SU-DHL-6 (cell line): ENCODE results near the gene FBXO31.

ENCODE experiments used
- H2AFZ ChIP-seq: fragments of 200-600 bp; sonication (generic); 2 replicates; pipeline ENCODE4 v1.6.1; 2014; ENCODE audit warnings: low read depth, mild to moderate bottlenecking, moderate library complexity, mixed read lengths, antibody characterized with exemption, low read length; ENCODE audit not compliant: severe bottlenecking
- H3F3A ChIP-seq: fragments of 200-600 bp; shearing (Covaris generic); 2 replicates; pipeline ENCODE4 v1.6.0; 2016; ENCODE audit warnings: antibody characterized with exemption, mild to moderate bottlenecking; ENCODE audit not compliant: insufficient read depth
- H3K27ac ChIP-seq: fragments of 200-600 bp; sonication (generic); 2 replicates; pipeline ENCODE4 v1.5.1; 2016; ENCODE audit warnings: low read depth, mild to moderate bottlenecking, low read length, moderate library complexity, mixed read lengths
- H3K27me3 ChIP-seq: fragments of 200-600 bp; sonication (generic), shearing (Covaris generic); 2 replicates; pipeline ENCODE4 v1.6.0; 2014; ENCODE audit warnings: mild to moderate bottlenecking, low read length
- H3K36me3 ChIP-seq: fragments of 200-600 bp; sonication (generic); 2 replicates; pipeline ENCODE4 v1.6.1; 2014; ENCODE audit warnings: mild to moderate bottlenecking, low read length, mixed read lengths
- H3K4me2 ChIP-seq: fragments of 300-600, 200-600 bp; shearing (Covaris generic), sonication (generic); 2 replicates; pipeline ENCODE4 v1.6.0; 2014; ENCODE audit warnings: low read length, low read depth, mild to moderate bottlenecking; ENCODE audit not compliant: poor library complexity, severe bottlenecking
- H3K4me3 ChIP-seq: fragments of 200-600 bp; sonication (generic); 2 replicates; pipeline ENCODE4 v1.5.1; 2014; ENCODE audit warnings: antibody characterized with exemption, low read length, mild to moderate bottlenecking, mixed read lengths; ENCODE audit not compliant: insufficient read depth, poor library complexity, severe bottlenecking
- H3K79me2 ChIP-seq: fragments of 200-600 bp; sonication (generic); 2 replicates; pipeline ENCODE4 v1.6.1; 2014; ENCODE audit warnings: mild to moderate bottlenecking, low read length, moderate library complexity; ENCODE audit not compliant: insufficient read depth
- H3K9ac ChIP-seq: fragments of 200-600 bp; sonication (generic); 2 replicates; pipeline ENCODE4 v1.7.0; 2014; ENCODE audit warnings: mild to moderate bottlenecking, low read length
- H3K9me2 ChIP-seq: fragments of 200-600 bp; sonication (generic); replicated peaks from 2 replicates; pipeline ENCODE4 v1.6.1; 2014; ENCODE audit warnings: low read length; ENCODE audit not compliant: insufficient read depth
- H3K9me3 ChIP-seq: fragments of 200-600 bp; sonication (generic); 2 replicates; pipeline ENCODE4 v1.6.1; 2014; ENCODE audit warnings: low read length, mixed read lengths; ENCODE audit not compliant: insufficient read depth
- H4K20me1 ChIP-seq: fragments of 200-600 bp; sonication (generic); 2 replicates; pipeline ENCODE4 v1.6.1; 2014; ENCODE audit warnings: low read depth, mild to moderate bottlenecking, antibody characterized with exemption, low read length, moderate library complexity, mixed read lengths
- EZH2phosphoT487 ChIP-seq: fragments of 200-600 bp; sonication (generic), shearing (Covaris generic); conservative IDR thresholded peaks from 2 replicates; pipeline ENCODE4 v1.6.1; 2018; ENCODE audit warnings: mild to moderate bottlenecking, antibody characterized with exemption, low read length, moderate library complexity, mixed read lengths
- TF ChIP-seq, protein P1 (sequence below): fragments of 200-600 bp; sonication (generic); IDR thresholded peaks from one replicate; pipeline ENCODE4 v1.5.1; 2017; ENCODE audit warnings: antibody characterized with exemption, mild to moderate bottlenecking, low read length, moderate library complexity; ENCODE audit not compliant: insufficient read depth, poor library complexity, severe bottlenecking

FBXO31 gene

DNA sequence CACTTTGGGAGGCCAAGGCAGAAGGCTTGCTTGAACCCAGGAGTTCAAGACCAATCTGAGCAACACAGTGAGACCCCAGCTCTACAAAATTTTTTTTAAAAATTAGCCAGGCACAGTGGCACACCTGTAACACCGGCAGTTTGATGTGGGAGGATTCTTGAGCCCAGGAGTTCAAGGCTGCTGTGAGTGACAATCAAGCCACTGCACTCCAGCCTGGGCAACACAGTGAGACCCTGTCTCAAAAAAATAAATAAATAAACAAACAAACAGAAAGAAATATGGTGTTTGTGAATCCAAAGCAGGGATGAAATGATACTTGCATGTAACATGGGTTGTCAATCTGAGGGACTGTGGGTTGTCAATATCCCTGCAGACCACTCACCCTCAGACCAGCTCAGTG lies 16.6 kb downstream of the FBXO31 start:
- Histone ChIP-seq H3F3A (no peaks in the 10 kb centered on the region), H3K27ac (no peak overlapping the region), H3K4me2 (no peak overlapping the region), H3K27me3 (no peaks in the 10 kb centered on the region), H3K9me2 (no peaks in the 10 kb centered on the region), H3K9me3 (no peaks in the 10 kb centered on the region), H3K36me3 (no peaks in the 10 kb centered on the region), H4K20me1 (peaks cover 3% of the 10 kb centered on the region; the same call in 1 of the 2 replicates), H3K79me2 (peaks cover 53% of the 10 kb centered on the region), H3K4me3 (no peak overlapping the region), H2AFZ (no peak overlapping the region), H3K9ac (no peak overlapping the region)
- TF ChIP-seq EZH2phosphoT487: no peak
- TF ChIP-seq, protein P1, sequence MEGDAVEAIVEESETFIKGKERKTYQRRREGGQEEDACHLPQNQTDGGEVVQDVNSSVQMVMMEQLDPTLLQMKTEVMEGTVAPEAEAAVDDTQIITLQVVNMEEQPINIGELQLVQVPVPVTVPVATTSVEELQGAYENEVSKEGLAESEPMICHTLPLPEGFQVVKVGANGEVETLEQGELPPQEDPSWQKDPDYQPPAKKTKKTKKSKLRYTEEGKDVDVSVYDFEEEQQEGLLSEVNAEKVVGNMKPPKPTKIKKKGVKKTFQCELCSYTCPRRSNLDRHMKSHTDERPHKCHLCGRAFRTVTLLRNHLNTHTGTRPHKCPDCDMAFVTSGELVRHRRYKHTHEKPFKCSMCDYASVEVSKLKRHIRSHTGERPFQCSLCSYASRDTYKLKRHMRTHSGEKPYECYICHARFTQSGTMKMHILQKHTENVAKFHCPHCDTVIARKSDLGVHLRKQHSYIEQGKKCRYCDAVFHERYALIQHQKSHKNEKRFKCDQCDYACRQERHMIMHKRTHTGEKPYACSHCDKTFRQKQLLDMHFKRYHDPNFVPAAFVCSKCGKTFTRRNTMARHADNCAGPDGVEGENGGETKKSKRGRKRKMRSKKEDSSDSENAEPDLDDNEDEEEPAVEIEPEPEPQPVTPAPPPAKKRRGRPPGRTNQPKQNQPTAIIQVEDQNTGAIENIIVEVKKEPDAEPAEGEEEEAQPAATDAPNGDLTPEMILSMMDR: no peak

DNA sequence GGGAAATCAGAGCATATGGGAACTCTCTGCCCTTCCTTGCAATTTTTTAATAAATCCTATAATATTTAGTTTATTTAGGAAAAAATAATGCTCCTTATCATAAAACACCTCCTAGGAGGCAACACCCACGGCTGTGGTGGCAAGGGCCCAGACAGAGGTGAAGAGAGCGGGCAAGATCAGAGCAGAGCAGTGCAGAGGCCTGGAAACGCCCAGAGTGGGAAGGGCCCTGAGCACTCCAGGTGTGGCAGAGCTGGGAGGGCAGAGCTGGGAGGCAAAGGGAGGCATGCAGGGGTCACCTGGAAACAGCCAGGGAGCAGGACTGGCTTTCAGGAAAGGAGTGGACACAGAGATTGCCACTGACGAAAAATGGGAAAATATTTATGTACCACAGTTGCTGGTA lies 17.3 kb downstream of the FBXO31 start:
- no peak for TF ChIP-seq EZH2phosphoT487
- TF ChIP-seq, protein P1: no peak
- H3K79me2 ChIP-seq: peaks cover 46% of the 10 kb centered on the region

DNA sequence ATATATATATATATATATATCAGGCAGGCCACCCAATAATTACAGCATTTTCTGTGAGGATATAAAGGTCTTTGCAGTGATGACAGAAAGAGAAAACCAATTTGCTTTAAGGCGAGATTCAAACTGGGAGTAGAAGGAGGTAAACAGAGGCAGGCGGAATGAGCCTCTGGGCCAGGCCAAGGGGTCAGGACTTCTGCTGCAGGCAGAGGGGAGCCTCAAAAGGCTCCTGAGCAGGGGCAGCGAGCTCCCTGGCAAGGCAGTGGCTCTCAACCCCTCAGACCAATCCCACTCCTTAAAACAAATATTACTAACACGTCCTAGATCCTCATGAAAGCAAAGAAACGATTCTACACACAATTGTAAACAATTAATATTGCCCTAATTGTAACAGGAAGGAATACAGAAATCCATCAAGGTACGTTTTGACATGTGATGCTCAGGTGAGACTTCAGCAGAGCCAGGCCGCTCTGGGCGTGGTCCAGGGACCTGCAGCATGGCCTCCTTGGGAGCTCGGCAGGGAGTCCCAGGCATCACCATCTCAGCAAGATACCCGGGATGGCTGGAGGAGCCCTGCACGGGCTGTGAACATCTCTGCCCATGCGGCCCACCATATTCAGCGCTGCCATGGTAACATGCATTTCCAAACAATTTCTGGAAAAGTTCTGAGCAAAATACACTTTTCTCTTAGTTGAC lies 18.4 kb downstream of the FBXO31 start:
- Histone ChIP-seq H3F3A (no peaks in the 10 kb centered on the region), H3K27me3 (no peaks in the 10 kb centered on the region), H3K79me2 (peaks cover 35% of the 10 kb centered on the region)

More for the DNA sequence above, 17.3 kb downstream of the FBXO31 start:
- Histone ChIP-seq H3K9me2 (no peaks in the 10 kb centered on the region), H3K9ac (no peak overlapping the region), H3F3A (no peaks in the 10 kb centered on the region), H3K4me3 (no peak overlapping the region), H4K20me1 (peaks cover 3% of the 10 kb centered on the region; the same call in 1 of the 2 replicates), H3K9me3 (no peaks in the 10 kb centered on the region), H3K27ac (no peak overlapping the region), H3K27me3 (no peaks in the 10 kb centered on the region), H3K36me3 (no peaks in the 10 kb centered on the region), H2AFZ (no peak overlapping the region), H3K4me2 (no peak overlapping the region)

More for the DNA sequence above, 18.4 kb downstream of the FBXO31 start:
- H3K9me2 ChIP-seq: no peaks in the 10 kb centered on the region
- H3K4me2 ChIP-seq: no peak overlapping the region
- H3K9me3 ChIP-seq: no peaks in the 10 kb centered on the region
- H4K20me1 ChIP-seq: peaks cover 3% of the 10 kb centered on the region; the same call in 1 of the 2 replicates
- H3K36me3 ChIP-seq: no peaks in the 10 kb centered on the region
- H3K27ac ChIP-seq: no peak overlapping the region
- H3K9ac ChIP-seq: no peak overlapping the region
- H3K4me3 ChIP-seq: no peak overlapping the region
- no peak overlapping the region for H2AFZ ChIP-seq
- TF ChIP-seq, protein P1: no peak
- no peak for TF ChIP-seq EZH2phosphoT487
